Stimulated activated CD8-positive, alpha-beta memory T cell treated with anti-CD3 and anti-CD28 coated beads, Interleukin-12 subunit alpha, Interleukin-12 subunit beta, amount 100 ng/mL, for 24 hours (primary cell): Measurements from ENCODE around the gene SCN1A.
"Not testable (repeated sequence)": the region's sequence is repeated elsewhere in the genome, so short reads cannot be mapped to it uniquely, and the experiment has no call there.

Experiments
- DNase-seq: peaks from one replicate; pipeline ENCODE4 v3.0.0-alpha.2; 2020; ENCODE audit errors: extremely low read depth

The SCN1A gene

DNA sequence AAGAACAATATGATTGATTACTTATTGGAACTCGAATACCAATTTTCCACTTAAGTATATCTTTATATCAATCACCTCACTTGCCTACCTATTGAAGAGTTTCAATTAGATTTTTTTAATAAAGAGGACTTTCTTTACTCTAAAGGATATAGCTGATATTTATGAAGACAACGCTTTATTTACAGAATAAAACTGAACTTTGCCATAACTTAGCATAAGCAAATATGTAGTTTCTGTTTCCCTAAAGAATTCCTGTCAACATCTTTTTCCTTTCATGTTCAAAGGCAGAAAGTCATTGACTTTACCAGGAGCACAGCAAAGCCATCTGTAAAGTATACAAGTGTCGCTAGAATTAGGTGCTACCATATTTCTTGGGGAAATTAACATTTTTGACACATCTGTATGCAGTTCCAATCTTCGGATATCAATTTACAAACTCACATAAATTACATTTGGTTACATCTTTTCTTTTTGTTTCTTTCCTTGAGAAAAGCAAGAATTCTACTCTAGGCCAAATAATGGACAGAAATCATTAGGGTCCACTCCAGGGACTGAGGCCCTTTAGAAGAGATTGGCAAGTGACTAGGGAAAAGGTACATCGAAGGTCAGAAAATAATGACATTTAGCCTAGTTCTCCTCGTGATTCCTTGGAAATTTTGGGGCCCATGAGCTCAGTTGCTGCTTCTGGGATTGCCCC lies 7.5 kb upstream of the SCN1A start:
- DNase-seq, result no peak

- DNase-seq, result no peak
Measured at GRCh38 chr2:166134252-166135151, 6.7 kb upstream of the SCN1A start.

GRCh38 chr2:166133653-166134052 lies 5.8 kb upstream of the SCN1A start:
- no peak for DNase-seq

- DNase-seq, result no peak
Measured at GRCh38 chr2:166128156-166128505, 311 bp upstream of the SCN1A start.

GRCh38 chr2:166126007-166126639 lies 1.7 kb downstream of the SCN1A start:
- no peak for DNase-seq

GRCh38 chr2:166125557-166125956 lies 2.3 kb downstream of the SCN1A start:
- no peak for DNase-seq

DNA sequence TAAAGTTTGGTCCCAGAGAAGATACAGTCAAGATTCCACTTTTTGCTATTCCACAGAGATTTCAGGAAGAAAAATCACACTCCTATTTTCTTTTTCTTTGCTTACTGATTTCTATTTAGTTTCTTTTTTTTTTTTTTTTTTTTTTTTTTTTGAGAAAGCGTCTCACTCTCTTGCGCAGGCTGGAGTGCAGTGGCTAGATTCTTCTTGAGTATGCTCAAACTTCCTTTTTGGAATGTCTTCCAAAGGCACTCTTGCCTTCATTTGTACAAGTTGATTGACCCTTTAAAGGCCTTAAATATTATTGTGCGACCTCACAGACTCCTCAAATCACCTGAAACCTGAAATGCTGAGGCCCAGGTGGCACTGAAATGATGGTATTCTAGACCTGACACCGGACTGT lies 9.6 kb downstream of the SCN1A start:
- no peak for DNase-seq

DNA sequence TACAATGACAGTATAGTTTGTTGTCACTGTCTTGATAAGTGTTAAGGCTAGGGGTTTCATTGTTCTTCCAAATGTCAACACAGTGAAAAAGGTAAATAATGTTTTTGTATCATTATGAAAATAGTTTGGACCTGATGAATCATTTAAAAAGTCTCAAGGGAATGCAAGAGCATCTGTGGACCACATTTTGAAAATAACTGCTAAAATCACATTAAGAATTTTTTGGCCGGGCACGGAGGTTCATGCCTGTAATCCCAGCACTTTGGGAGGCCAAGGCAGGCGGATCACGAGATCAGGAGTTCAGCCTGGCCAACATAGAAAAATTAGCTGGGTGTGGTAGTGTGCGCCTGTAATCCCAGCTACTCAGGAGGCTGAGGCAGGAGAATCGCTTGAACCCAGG lies 10.3 kb downstream of the SCN1A start:
- DNase-seq, result no peak

DNA sequence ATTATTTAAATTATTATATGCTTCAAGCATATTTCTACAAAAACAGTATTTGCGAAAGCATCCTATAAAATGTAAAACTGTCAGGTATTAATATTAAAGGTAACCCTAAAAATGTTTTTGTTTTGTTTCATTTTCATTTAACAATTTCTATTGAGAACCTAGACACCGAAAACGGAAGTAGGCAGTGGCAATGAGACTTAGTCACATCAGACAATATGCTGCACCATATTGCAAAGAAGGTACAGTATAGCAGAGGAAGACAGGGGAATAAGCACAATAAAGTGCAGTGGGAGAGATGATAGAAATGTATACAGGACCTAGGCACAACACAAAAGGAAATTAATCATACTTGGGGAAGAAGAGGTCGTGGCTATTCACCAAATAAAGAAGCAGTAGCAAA lies 12.2 kb downstream of the SCN1A start:
- no peak for DNase-seq

- DNase-seq, result no peak
Measured at GRCh38 chr2:166112193-166112605, 15.6 kb downstream of the SCN1A start.

GRCh38 chr2:166106431-166107015 lies 21.3 kb downstream of the SCN1A start:
- no peak for DNase-seq

DNA sequence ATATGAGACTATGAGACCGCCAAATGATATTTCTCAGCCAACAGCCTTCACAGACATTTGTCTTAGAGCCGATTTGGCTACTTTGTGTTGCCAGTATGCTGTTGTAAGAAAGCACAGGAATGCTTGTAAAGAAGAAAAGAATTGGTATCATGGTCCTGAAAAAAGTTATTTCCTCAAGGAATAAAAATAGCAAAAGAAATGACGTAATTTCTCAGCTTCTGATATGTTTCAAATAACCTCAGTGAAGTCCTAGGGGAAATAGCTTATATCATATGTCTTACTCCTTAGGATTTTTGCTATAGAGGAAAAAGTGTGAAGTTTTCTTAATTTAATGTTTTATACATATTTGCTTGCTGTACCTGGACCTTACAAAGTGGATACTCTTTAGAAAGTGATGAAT lies 23.0 kb downstream of the SCN1A start:
- DNase-seq, result no peak

DNA sequence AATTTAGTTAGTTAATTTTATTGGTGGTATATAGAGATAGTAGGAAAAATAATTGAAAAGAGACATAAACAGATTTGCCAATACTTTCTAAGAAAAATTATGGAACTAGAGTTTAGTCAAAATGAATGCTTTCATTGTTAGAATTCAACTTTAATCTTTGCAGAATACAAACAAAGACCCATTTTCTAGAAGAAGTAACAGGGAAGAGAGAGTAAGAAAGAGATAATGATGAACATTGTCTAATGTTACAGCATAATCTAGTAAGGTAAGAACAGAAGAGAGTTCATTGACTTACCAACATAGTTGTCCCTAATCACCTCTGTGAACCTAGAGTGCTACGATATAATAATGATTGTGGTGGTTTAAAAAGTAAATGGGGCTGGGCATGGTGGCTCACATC lies 23.7 kb downstream of the SCN1A start:
- DNase-seq, result no peak

GRCh38 chr2:166103277-166103676 lies 24.5 kb downstream of the SCN1A start:
- DNase-seq, result not testable (repeated sequence)

- no peak for DNase-seq
Measured at GRCh38 chr2:166094325-166094724, 33.5 kb downstream of the SCN1A start.

DNA sequence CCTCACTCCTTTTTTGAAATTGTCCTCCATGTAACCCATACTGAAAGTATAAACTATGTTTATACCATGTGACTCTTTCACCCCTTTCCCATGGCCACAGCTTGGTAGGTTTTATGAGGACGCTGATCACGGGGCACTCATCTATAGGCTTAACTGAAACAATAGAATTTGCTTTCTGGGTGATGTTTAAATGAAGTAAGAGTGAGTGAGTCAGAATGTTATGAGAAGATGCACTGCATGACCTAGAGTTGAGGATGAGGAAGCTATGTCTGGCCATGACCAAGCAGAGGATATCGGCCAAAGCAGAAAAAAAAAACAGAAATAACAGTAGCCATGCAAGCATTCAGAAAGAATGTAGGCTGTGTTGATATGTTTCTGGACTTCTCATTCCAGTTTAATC lies 34.9 kb downstream of the SCN1A start:
- DNase-seq, result no peak

- DNase-seq, result no peak
Measured at GRCh38 chr2:166091439-166091838, 36.4 kb downstream of the SCN1A start.

DNA sequence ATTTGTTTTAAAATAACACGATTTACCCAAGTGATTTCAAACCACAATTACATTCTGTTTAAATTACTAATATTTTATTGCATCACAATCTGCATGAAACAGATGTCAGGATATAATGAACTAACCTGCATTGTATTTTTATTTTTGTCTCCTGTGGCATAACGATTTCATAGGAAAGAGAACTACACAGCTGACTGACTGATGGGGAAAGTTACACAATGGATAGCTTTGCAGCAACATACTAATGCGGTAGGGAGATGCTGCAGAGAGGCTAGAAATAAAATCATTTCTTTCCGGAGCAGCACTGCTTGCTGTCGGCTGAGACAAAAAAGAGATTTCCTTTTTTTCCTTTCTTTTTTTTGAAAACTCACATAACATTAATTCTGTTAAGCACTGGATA lies 36.9 kb downstream of the SCN1A start:
- no peak for DNase-seq

DNA sequence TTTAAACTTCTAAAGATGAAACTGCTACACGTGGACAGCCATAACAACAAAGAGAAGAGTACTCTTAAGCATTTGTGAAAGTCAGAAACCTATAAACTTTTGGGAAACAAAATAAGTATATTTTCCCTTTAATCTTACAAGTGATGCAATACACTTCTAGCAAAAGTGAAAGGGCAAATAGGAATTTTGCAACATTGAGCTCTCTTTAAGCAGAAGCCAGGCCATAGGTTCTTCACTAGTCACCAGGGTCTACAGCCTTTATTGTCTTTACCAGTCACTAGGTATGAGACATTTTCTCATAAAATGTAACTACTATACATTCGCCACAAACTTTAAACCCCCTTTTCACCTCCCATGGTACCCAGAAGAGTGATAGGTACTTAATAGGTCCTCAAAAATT lies 37.5 kb downstream of the SCN1A start:
- DNase-seq, result no peak

GRCh38 chr2:166088634-166089033 lies 39.2 kb downstream of the SCN1A start:
- DNase-seq, result no peak

DNA sequence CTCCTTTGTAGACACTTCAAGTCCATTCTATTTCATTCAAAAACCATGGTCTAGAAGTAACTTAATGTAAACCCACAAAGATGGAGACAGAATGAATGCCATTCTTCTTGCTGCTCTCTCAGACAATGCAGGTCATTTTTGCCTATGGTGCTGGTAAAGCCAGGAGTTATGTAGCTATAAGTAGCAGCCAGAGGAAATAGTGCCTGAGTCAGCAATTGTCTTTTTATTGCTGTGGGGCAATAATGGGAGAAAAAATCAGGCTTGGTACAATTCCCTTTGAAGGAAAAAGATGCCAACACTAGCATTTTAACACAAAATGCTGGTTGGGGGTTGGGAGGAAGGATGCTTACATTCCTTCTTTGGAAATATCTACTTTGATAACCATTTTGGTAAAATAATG lies 43.5 kb downstream of the SCN1A start:
- no peak for DNase-seq

GRCh38 chr2:166082736-166083135 lies 45.1 kb downstream of the SCN1A start:
- no peak for DNase-seq
